Measurements from ENCODE around the gene RFX2.

Gene RFX2

GRCh38 chr19:6095760-6096159 lies 14.5 kb downstream of the RFX2 start:
- DNase-seq = no peak
- Histone ChIP-seq H3K36me3 (replicated peaks) (no peaks in the 10 kb centered on the region), H3K27ac (no peak overlapping the region), H3K27me3 (replicated peaks) (no peaks in the 10 kb centered on the region), H3K4me3 (ENCODE audit: low read depth, low read length) (no peak overlapping the region)
- TF ChIP-seq CTCF (IDR thresholded peaks at IDR 0.05; ENCODE audit: low read depth, low read length, missing control alignments) = no peak
- in situ Hi-C loops (cut with HindIII; ENCODE audit: low pct_ligation_motif_present, low sequenced_read_pairs) = no loop called here

GRCh38 chr19:6092329-6093286 lies 17.7 kb downstream of the RFX2 start:
- H3K27ac ChIP-seq = peak overlapping the region; percentile 31
- no peaks in the 10 kb centered on the region for H3K27me3 ChIP-seq (replicated peaks)
- H3K36me3 ChIP-seq (replicated peaks) = no peaks in the 10 kb centered on the region
- peak; percentile 73 for DNase-seq
- in situ Hi-C loops (cut with HindIII; ENCODE audit: low pct_ligation_motif_present, low sequenced_read_pairs) = no loop called here
- TF ChIP-seq CTCF (IDR thresholded peaks at IDR 0.05; ENCODE audit: low read depth, low read length, missing control alignments) = no peak
- peak overlapping the region; percentile 39 for H3K4me3 ChIP-seq (ENCODE audit: low read depth, low read length)

- no peak for TF ChIP-seq CTCF (IDR thresholded peaks at IDR 0.05; ENCODE audit: low read depth, low read length, missing control alignments)
- H3K27me3 ChIP-seq (replicated peaks) = no peaks in the 10 kb centered on the region
- in situ Hi-C loops (cut with HindIII; ENCODE audit: low pct_ligation_motif_present, low sequenced_read_pairs) = no loop called here
- no peak for DNase-seq
- no peaks in the 10 kb centered on the region for H3K36me3 ChIP-seq (replicated peaks)
- peak overlapping the region; percentile 39 for H3K4me3 ChIP-seq (ENCODE audit: low read depth, low read length)
- peak overlapping the region; percentile 31 for H3K27ac ChIP-seq
These were observed 18.5 kb downstream of the RFX2 start for GRCh38 chr19:6091771-6092291.

GRCh38 chr19:6090634-6091033 lies 19.7 kb downstream of the RFX2 start:
- Histone ChIP-seq H3K27ac (no peak overlapping the region), H3K4me3 (ENCODE audit: low read depth, low read length) (no peak overlapping the region), H3K27me3 (replicated peaks) (no peaks in the 10 kb centered on the region), H3K36me3 (replicated peaks) (no peaks in the 10 kb centered on the region)
- no peak for DNase-seq
- in situ Hi-C loops (cut with HindIII; ENCODE audit: low pct_ligation_motif_present, low sequenced_read_pairs) = no loop called here
- no peak for TF ChIP-seq CTCF (IDR thresholded peaks at IDR 0.05; ENCODE audit: low read depth, low read length, missing control alignments)

- H3K36me3 ChIP-seq (replicated peaks) = no peaks in the 10 kb centered on the region
- in situ Hi-C loops (cut with HindIII; ENCODE audit: low pct_ligation_motif_present, low sequenced_read_pairs) = no loop called here
- H3K27ac ChIP-seq = no peak overlapping the region
- no peaks in the 10 kb centered on the region for H3K27me3 ChIP-seq (replicated peaks)
- TF ChIP-seq CTCF (IDR thresholded peaks at IDR 0.05; ENCODE audit: low read depth, low read length, missing control alignments) = no peak
- no peak overlapping the region for H3K4me3 ChIP-seq (ENCODE audit: low read depth, low read length)
- peak; percentile 37 for DNase-seq
These were observed 21.7 kb downstream of the RFX2 start for GRCh38 chr19:6088602-6089049.
